Neuron (in vitro differentiated cells): ENCODE data around the gene KRTAP5-3.
"Not testable (repeated sequence)": the region's sequence is repeated elsewhere in the genome, so short reads cannot be mapped to it uniquely, and the experiment has no call there.

ENCODE experiments used
- H2AFZ ChIP-seq: one replicate; pipeline ENCODE4 v1.6.1; 2013; ENCODE audit warnings: low read depth, mild to moderate bottlenecking, inconsistent platforms, low read length, moderate library complexity
- H3K27me3 ChIP-seq: one replicate; pipeline ENCODE4 v1.6.1; 2013; ENCODE audit warnings: low read length; ENCODE audit not compliant: insufficient read depth
- H3K36me3 ChIP-seq: one replicate; pipeline ENCODE4 v1.6.1; 2013; ENCODE audit warnings: low read length; ENCODE audit not compliant: insufficient read depth
- H3K4me1 ChIP-seq: one replicate; pipeline ENCODE4 v1.6.1; 2013; ENCODE audit warnings: low read length; ENCODE audit not compliant: insufficient read depth
- H3K4me3 ChIP-seq: 2 replicates; pipeline ENCODE4 v1.5.1; 2013; ENCODE audit warnings: mild to moderate bottlenecking, low read length, moderate library complexity
- H3K9me3 ChIP-seq: one replicate; pipeline ENCODE4 v1.6.1; 2013; ENCODE audit warnings: low read length

KRTAP5-3 gene

DNA sequence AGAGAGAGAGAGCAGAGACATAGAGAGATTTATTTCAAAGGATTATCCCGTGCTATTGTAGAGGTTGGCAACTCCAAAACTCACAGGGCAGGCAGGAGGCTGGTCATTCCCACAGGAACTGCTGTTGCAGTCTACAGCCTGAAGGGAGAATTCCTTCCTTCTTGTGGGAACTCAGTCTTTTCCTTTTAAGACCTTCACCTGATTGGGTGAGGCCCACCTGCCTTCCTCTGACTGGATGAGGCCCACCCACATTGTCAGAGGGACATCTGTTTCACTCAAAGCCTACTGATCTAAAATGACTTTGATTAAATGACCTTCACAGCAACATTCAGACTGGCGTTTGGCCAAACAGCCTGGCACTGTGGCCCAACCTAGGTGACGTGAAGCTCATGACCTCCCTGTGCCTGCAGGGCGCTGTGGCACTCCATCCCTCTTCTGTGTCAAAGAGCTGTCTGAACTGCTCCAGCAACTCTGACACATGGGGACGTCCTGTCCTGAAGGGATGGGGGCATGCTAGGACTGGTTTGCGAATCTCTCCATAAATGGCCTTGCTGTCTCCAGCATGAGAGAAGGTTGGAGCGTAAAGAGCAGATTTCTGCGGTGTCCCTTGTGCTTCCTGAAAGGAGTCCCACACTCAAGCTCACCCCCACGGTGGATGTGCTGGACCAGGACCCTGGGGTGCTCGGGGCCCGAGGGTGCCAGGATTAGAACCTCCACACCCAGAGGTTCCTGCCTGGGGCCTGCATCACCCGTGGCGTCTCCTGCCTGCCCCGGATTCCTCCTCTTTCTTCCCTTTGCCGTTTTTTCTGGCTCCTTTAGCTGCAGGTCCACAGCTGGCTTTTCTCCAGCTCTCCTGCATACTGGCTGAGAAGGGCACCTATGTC, 42.0 kb upstream of the KRTAP5-3 start:
- Histone ChIP-seq H2AFZ (no peak overlapping the region), H3K36me3 (no peaks in the 10 kb centered on the region), H3K9me3 (no peaks in the 10 kb centered on the region), H3K27me3 (peaks cover 14% of the 10 kb centered on the region), H3K4me3 (no peak overlapping the region), H3K4me1 (peaks cover 2% of the 10 kb centered on the region)

DNA sequence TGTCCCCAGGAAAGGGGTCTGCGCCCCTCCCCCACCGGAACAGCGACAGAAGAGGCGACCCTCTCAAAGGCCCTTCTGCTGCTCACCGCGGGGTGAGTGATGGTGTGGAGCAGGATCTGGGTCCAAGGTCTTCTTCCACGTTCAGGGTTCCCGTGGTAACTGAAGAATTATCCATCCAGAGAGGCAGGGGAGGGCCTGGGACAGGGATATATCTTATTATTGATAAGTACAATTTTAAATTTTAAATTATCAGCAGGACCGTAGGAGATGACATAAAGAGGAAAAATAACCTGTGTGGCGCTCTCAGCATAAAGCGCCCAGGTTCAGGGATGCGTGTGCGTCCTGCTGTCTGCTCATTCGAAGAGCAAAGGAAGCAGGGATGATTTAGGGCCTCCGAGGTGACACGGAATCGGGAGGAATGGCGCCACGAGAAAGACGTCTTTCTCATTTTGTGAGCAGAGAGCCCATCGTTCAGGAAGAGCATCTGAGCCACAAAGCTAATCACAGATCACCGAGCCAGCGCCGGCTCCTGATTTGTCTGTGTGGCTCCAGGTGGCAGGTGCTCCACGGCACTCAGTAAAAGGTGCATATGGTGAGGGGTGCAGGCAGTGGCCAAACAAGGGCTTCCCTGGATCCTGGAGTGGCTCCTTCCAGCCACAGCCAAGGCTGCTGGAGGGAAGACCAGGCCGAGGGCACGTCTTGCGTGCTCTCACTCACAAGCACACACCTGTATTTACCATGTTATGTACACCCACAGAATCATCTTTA, 40.6 kb upstream of the KRTAP5-3 start:
- no peaks in the 10 kb centered on the region for H3K9me3 ChIP-seq
- no peak overlapping the region for H2AFZ ChIP-seq
- peaks cover 2% of the 10 kb centered on the region for H3K4me1 ChIP-seq
- no peaks in the 10 kb centered on the region for H3K36me3 ChIP-seq
- no peak overlapping the region for H3K4me3 ChIP-seq
- peaks cover 18% of the 10 kb centered on the region for H3K27me3 ChIP-seq

DNA sequence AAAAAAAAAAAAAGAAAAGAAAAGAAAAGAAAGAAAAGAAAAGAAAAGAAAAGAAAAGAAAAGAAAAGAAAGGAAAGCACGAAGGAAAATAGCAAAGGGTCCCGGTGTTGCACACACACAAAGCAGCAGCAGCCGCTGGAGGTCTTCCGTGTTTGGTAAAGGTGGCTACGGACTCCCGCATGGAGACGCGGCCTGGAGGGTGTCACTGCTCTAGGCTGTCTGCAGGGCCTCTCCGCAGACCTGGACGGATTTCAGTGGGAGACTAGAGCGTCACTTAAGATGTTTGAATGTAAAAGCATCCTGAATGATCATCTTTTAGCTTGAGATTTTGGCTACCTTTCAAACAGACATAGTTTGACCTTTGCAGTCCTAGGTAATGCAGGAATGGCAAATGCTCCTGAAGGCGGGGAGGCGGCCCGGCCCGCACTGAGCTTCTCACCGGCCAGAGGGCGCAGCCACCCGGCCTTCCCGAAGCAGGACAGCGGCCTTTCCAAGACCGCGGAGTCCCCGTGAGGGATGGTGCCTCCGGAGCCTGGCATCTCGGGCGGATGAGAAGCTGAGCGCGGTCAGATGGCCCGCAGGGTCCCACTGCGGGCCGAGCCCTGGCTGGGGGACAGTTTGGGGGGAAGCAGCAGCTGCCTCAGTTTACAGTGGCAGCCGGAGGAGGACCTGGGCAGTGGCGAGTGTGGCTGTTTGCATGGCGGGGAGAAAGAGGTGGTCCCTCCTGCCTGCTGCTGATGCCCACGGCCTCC, 39.8 kb upstream of the KRTAP5-3 start:
- Histone ChIP-seq H3K4me1 (peaks cover 2% of the 10 kb centered on the region), H3K9me3 (no peaks in the 10 kb centered on the region), H3K36me3 (no peaks in the 10 kb centered on the region), H3K4me3 (no peak overlapping the region), H3K27me3 (peaks cover 22% of the 10 kb centered on the region), H2AFZ (no peak overlapping the region)

DNA sequence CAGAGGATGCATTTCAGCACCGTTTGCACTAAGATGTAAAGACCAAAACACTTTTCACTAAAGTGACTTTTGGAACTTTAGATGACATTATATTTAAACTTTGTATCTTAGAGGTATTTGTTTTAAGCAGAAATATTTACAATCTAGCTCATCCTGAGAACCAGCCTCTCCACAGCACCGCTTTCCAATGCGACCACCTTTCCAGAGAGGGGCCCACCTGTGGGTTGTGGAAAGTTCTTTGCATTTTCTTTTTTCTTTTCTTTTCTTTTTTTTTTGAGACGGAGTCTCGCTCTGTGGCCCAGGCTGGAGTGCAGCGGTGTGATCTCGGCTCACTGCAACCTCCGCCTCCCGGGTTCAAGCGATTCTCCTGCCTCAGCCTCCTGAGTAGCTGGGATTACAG, 38.3 kb upstream of the KRTAP5-3 start:
- H3K9me3 ChIP-seq, H3K4me3 ChIP-seq, H2AFZ ChIP-seq, H3K4me1 ChIP-seq, H3K36me3 ChIP-seq: not testable (repeated sequence)
- peaks cover 25% of the 10 kb centered on the region for H3K27me3 ChIP-seq

DNA sequence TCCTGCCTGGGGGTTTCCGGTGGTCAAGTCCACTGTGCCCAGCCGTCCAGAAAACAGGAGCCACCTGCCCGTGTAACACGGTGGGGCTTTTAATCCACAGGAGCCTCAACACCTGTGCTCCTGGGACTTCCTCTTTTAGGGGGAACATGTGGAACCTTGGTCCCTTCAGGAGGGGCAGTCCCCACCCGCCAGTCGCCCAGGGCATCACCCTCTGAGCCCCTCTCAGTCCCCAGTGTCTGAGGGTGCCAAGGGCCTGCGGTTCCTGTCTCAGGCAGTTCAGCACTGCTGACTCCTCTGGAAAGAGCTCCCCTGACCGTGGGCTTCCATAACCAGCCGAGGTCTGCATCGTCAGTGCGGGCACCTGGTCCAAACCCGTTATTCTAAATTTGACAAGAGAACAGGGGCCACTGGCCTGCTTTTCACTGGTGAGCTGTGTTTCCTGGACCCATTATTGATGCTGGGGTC, 37.1 kb upstream of the KRTAP5-3 start:
- no peak overlapping the region for H3K4me3 ChIP-seq

DNA sequence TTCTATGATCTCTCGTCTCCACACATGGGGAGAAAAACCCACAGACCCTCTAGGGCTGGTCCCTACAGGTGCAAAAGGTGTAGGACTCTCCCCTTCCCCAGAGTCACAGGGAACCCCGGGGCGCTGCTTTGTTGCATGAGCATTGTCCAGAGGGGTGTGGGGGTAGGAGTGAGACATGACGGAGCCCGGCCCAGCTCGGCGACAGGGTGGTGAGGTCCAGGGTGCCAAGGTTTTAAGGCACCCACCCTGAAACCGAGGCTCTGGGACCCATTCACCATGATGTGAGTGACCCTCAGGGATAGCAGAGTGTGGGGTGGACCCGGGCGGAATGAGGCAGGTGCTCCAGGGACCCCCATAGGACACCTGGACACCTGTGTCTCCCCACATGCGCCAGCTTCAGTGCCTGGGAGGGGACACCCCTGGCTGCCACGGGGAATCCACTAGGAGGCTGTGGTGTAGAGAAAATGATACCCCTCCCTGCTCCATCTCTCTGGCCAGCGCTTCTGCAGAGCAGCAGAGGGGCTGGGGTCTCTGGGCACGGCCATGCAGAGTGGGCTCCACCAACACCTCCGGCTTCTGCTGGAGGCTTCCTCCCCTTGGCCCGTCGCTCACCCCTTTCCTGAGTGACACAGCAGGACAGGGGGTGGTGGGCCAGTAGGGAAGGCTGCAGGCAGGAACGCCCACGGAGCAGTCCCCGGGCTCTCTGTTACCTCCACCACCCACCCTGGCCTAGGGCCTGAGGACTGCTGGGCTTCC, 36.5 kb upstream of the KRTAP5-3 start:
- Histone ChIP-seq H3K27me3 (peaks cover 31% of the 10 kb centered on the region), H3K36me3 (no peaks in the 10 kb centered on the region), H3K9me3 (no peaks in the 10 kb centered on the region), H2AFZ (no peak overlapping the region), H3K4me3 (no peak overlapping the region), H3K4me1 (peaks cover 2% of the 10 kb centered on the region)

More for the DNA sequence above, 37.1 kb upstream of the KRTAP5-3 start:
- Histone ChIP-seq H3K9me3 (no peaks in the 10 kb centered on the region), H2AFZ (no peak overlapping the region), H3K27me3 (peaks cover 27% of the 10 kb centered on the region), H3K36me3 (no peaks in the 10 kb centered on the region), H3K4me1 (peaks cover 2% of the 10 kb centered on the region)

DNA sequence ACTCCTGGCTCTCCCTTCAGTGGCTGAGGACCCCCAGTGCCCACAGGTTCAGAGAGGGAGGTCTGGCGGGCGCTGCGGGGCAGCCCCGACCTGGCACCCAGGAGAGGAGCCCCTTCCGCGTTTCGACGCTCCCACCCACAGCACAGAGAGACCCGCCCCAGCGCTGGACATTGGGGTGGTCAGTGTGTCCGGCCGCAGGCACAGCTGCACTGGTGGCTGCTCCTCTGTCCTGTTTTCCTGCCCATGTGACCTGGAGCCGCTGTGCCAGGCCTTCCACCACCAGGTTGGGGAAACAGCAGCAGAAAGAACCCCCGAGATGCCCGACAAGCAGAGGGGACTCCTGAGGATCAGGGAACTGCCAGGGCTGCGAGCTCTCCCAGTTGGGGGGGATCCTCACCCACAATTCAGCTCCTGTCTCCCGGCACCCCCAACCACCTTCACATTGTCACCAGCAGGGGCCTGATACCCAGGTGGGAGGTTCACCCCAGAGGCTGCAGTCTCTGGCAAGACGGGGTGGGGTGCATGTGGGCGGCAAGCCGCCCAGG, 35.0 kb upstream of the KRTAP5-3 start:
- no peak overlapping the region for H2AFZ ChIP-seq
- H3K9me3 ChIP-seq = no peaks in the 10 kb centered on the region
- H3K4me3 ChIP-seq = no peak overlapping the region
- peaks cover 40% of the 10 kb centered on the region for H3K27me3 ChIP-seq
- no peaks in the 10 kb centered on the region for H3K36me3 ChIP-seq
- no peaks in the 10 kb centered on the region for H3K4me1 ChIP-seq

DNA sequence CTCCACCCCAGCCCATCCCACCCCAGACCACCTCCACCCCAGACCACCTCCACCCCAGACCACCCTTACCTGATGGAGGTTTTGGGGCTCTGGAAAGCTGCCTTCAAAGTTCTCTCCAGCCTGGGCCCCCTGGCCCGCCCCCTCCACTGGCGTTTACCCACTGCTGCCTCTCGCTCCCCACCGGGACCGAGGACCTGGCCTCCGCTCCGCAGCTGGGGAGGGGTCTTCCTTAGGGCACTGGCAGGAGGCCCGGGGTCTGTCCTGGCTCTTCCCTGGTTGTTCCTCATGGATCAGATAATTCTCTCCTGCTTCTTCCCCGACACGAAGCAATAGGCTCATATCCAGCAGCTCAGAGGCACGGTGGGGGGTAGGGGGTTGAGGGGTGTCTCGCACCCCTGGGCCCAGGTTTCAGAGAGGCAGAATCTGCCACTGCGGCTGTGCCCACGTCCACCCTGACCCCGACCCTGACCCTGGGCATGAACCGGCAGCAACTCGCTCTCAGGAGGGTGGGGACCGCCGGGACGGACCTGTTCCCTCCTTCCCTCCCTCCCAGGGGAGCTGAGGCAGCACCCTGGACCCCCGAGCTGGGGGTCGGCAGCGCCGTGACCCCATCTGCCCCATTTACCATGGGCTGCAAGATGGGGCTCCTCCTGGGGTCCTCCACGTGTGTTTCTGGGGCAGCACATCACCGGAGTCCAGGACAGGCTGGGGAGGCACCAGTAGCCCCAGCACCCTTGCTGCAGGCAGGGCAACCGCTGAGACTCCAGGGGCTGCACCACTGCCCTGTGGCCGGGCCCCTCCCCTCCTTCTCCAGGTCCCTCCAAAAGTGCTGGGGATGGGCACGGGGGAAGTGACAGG, 34.3 kb upstream of the KRTAP5-3 start:
- H3K36me3 ChIP-seq = no peaks in the 10 kb centered on the region
- H3K27me3 ChIP-seq = peaks cover 40% of the 10 kb centered on the region
- no peak overlapping the region for H2AFZ ChIP-seq
- H3K4me1 ChIP-seq = no peaks in the 10 kb centered on the region
- no peak overlapping the region for H3K4me3 ChIP-seq
- no peaks in the 10 kb centered on the region for H3K9me3 ChIP-seq

DNA sequence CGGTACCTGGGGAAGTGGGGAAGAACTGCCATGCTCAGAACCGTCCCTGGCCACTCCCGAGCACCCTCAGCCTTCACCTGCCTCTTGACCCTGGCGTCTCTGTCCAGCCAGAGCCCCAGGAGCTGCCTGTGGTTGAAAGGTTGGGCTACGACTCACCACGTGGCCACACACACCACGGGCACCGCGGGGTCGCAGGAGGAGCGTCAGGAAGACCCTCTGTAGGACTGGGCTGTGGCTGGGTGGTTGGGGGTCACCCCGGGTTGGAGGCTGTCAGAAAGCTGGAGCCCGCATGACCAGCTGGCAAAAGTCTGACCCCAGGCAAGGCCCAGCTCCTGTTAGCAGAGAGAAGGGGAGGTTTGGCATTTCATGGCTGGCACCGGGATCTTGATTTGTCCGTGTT, 32.8 kb upstream of the KRTAP5-3 start:
- no peaks in the 10 kb centered on the region for H3K36me3 ChIP-seq
- H3K9me3 ChIP-seq = no peaks in the 10 kb centered on the region
- no peaks in the 10 kb centered on the region for H3K4me1 ChIP-seq
- H3K27me3 ChIP-seq = peaks cover 43% of the 10 kb centered on the region
- H2AFZ ChIP-seq = no peak overlapping the region
- H3K4me3 ChIP-seq = no peak overlapping the region

DNA sequence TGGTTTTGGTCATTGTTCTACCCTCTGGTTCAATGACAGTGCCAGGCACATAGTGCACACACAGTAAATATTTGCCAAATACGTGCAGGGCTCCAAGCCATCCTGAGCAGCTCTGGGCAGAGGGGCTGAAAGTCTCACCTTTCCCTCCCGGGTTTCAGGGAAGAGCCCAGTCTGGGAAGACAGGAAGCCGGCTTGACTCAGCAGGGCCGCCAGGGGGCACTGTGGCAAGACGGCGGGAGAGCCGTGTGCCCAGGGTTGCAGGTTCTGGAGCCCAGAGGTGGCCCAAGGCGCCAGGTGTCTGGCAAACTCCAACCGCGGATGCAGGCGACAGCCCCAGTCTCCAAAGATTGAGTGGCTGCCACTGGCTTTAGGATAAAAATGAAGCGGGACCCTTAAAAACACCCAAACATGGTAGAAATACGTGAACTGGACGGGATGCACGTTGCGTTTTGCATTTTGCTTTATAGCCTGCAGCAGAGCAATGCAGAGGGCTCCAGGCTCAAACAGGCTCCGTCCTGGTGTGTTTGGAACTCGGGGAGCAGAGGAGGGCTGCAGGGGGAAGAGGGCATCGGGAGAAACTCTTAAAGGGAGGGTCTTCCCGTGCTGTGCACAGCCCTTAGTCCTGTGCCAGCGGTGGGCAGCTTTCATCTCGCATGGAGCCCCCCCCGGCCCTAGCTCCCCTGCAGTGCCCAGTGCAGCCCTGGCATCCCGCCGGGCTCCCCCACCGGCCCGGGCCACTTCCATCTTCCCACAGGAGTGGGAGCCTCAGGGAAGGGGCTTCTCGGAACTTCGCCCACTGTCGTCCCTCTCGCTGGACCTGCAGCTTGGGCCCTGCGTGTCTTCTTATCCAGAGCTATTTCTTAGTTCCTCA, 32.0 kb upstream of the KRTAP5-3 start:
- H2AFZ ChIP-seq = no peak overlapping the region
- peaks cover 38% of the 10 kb centered on the region for H3K27me3 ChIP-seq
- H3K4me3 ChIP-seq = no peak overlapping the region
- H3K36me3 ChIP-seq = no peaks in the 10 kb centered on the region
- no peaks in the 10 kb centered on the region for H3K9me3 ChIP-seq
- H3K4me1 ChIP-seq = no peaks in the 10 kb centered on the region

DNA sequence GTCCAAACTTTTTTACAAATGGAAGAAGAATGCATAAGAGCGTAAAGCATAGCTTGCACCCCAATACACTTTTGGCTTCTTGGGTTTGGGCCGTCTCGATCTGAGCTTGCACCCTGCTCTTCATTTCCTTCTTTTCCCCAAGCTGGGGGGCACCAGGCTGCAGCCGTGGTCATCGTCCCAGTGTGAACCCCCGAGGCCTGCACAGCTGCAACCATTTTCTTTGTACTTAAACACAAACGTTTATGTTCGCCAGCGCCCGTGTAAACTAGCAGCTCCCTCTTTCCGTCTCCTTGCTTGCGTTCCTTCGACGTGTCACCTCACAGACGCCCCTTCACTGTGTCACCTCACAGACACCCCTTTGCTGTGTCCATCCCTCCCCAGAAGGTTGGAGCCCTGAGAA, 31.4 kb upstream of the KRTAP5-3 start:
- no peak overlapping the region for H2AFZ ChIP-seq

More for the DNA sequence above, 31.4 kb upstream of the KRTAP5-3 start:
- Histone ChIP-seq H3K4me3 (no peak overlapping the region), H3K4me1 (no peaks in the 10 kb centered on the region), H3K27me3 (peaks cover 31% of the 10 kb centered on the region), H3K36me3 (no peaks in the 10 kb centered on the region), H3K9me3 (no peaks in the 10 kb centered on the region)
